ENCODE results near the gene SLC16A6.
"Not testable (repeated sequence)": the region's sequence is repeated elsewhere in the genome, so short reads cannot be mapped to it uniquely, and the experiment has no call there.

The SLC16A6 gene

DNA sequence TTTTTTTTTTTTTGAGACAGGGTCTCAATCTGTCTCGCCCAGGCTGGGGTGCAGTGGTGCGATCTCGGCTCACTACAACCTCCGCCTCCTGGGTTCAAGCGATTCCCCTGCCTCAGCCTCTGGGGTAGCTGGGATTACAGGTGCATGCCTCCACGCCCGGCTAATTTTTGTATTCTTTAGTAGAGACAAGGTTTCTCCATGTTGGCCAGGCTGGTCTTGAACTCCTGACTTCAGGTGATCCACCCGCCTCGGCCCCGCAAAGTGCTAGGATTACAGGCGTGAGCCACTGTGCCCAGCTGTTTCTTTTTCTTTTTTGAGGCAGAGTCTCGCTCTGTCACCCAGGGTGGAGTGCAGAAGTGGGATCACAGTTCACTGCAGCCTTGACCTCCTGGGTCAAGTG, 70.1 kb downstream of the SLC16A6 start:
- not testable (repeated sequence) for H3K4me2 ChIP-seq (ENCODE audit: insufficient read depth, low read length, poor library complexity, severe bottlenecking); H3K4me1 ChIP-seq (ENCODE audit: control insufficient read depth in 2 of 2, insufficient read depth in 1 of 2, low read depth in 1 of 2, low read length in 2 of 2); H3K9ac ChIP-seq (ENCODE audit: low read depth, low read length, poor library complexity)

DNA sequence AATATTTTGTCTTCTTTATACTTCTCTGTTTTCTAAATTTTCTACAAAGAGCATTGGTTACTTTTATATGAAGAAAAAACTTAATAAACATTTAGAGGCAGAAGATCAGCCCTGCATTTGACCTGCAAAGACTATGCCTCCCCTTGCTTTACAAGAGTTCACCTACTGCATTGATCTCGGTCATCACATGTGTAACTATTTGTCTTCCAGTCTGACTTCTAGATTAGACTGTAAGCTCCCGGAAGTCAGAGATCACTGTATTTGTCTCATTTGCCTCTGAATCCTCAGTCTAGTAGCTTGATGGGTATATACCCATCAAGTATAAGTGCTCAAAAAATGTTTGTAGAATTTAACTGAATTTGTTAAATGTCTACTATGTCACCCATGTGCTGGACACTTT, 70.7 kb downstream of the SLC16A6 start:
- not testable (repeated sequence) for H3K18ac ChIP-seq (ENCODE audit: low read length); H3K4ac ChIP-seq (ENCODE audit: low read length); H3K9ac ChIP-seq (ENCODE audit: low read depth, low read length, poor library complexity); H4K91ac ChIP-seq (ENCODE audit: low read depth, low read length, poor library complexity); H3K4me1 ChIP-seq (ENCODE audit: control insufficient read depth in 2 of 2, insufficient read depth in 1 of 2, low read depth in 1 of 2, low read length in 2 of 2); H3K36me3 ChIP-seq (replicated peaks in 1 of 2; ENCODE audit: control insufficient read depth in 2 of 2, insufficient read depth in 2 of 2, low read length in 2 of 2); H3K9me3 ChIP-seq (replicated peaks in 1 of 2; ENCODE audit: control insufficient read depth in 2 of 2, insufficient read depth in 1 of 2, low read depth in 1 of 2, low read length in 2 of 2); H3K4me3 ChIP-seq (ENCODE audit: low read length in 2 of 2); H2BK5ac ChIP-seq (ENCODE audit: low read length); H3K79me1 ChIP-seq (ENCODE audit: low read depth, low read length); H2BK12ac ChIP-seq (ENCODE audit: low read length); H3K23ac ChIP-seq (ENCODE audit: low read depth, low read length, poor library complexity); H4K8ac ChIP-seq (ENCODE audit: low read depth, low read length); H3K14ac ChIP-seq (ENCODE audit: low read length); DNase-seq (ENCODE audit: low spot score); H2BK120ac ChIP-seq (ENCODE audit: low read depth, low read length); H2BK15ac ChIP-seq (ENCODE audit: low read length); H3K4me2 ChIP-seq (ENCODE audit: insufficient read depth, low read length, poor library complexity, severe bottlenecking); H2AK5ac ChIP-seq (ENCODE audit: low read depth, low read length); H2AFZ ChIP-seq (ENCODE audit: low read length); H3K27ac ChIP-seq (replicated peaks; ENCODE audit: low read length); H3K27me3 ChIP-seq (ENCODE audit: control insufficient read depth in 3 of 3, insufficient read depth in 3 of 3, low read depth in 1 of 3, low read length in 3 of 3)
- WGBS, 2 donors (ENCODE audit: extremely low coverage in 2 of 2, insufficient read length in 2 of 2, insufficient replicate concordance in 1 of 2) = no CpG with 5 or more reads among the region's 2 CpGs

More for the DNA sequence above, 70.1 kb downstream of the SLC16A6 start:
- H3K23ac ChIP-seq (ENCODE audit: low read depth, low read length, poor library complexity); H2BK15ac ChIP-seq (ENCODE audit: low read length); H4K91ac ChIP-seq (ENCODE audit: low read depth, low read length, poor library complexity); H2BK12ac ChIP-seq (ENCODE audit: low read length); H3K14ac ChIP-seq (ENCODE audit: low read length); H4K8ac ChIP-seq (ENCODE audit: low read depth, low read length); H2BK5ac ChIP-seq (ENCODE audit: low read length); H3K18ac ChIP-seq (ENCODE audit: low read length); H3K79me1 ChIP-seq (ENCODE audit: low read depth, low read length); H3K4me3 ChIP-seq (ENCODE audit: low read length in 2 of 2); H3K36me3 ChIP-seq (replicated peaks in 1 of 2; ENCODE audit: control insufficient read depth in 2 of 2, insufficient read depth in 2 of 2, low read length in 2 of 2); DNase-seq (ENCODE audit: low spot score); H3K9me3 ChIP-seq (replicated peaks in 1 of 2; ENCODE audit: control insufficient read depth in 2 of 2, insufficient read depth in 1 of 2, low read depth in 1 of 2, low read length in 2 of 2); H3K4ac ChIP-seq (ENCODE audit: low read length); H2AFZ ChIP-seq (ENCODE audit: low read length); H3K27me3 ChIP-seq (ENCODE audit: control insufficient read depth in 3 of 3, insufficient read depth in 3 of 3, low read depth in 1 of 3, low read length in 3 of 3); H3K27ac ChIP-seq (replicated peaks; ENCODE audit: low read length); H2AK5ac ChIP-seq (ENCODE audit: low read depth, low read length); H2BK120ac ChIP-seq (ENCODE audit: low read depth, low read length): not testable (repeated sequence)
- no CpG with 5 or more reads among the region's 12 CpGs for WGBS, 2 donors (ENCODE audit: extremely low coverage in 2 of 2, insufficient read length in 2 of 2, insufficient replicate concordance in 1 of 2)

DNA sequence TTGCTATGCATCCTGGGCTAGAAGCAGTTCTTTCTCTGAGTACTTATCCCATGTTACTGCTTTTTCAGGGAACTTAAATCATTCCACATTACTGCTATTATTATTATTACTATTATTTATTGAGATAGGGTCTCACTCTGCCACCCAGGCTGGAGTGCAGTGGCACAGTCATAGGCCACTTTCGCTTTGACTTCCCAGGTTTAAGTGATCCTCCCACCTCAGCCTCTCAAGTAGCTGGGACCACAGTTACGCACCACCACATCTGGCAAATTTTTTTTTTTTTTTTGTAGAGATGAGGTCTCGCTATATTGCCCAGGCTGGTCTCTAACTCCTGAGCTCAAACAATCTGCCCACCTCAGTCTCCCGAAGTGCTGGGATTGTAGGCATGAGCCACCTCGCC, 71.5 kb downstream of the SLC16A6 start:
- not testable (repeated sequence) for H3K9me3 ChIP-seq (replicated peaks in 1 of 2; ENCODE audit: control insufficient read depth in 2 of 2, insufficient read depth in 1 of 2, low read depth in 1 of 2, low read length in 2 of 2); H3K23ac ChIP-seq (ENCODE audit: low read depth, low read length, poor library complexity); H4K91ac ChIP-seq (ENCODE audit: low read depth, low read length, poor library complexity); H3K4me2 ChIP-seq (ENCODE audit: insufficient read depth, low read length, poor library complexity, severe bottlenecking); H3K36me3 ChIP-seq (replicated peaks in 1 of 2; ENCODE audit: control insufficient read depth in 2 of 2, insufficient read depth in 2 of 2, low read length in 2 of 2); H2BK5ac ChIP-seq (ENCODE audit: low read length); H3K27ac ChIP-seq (replicated peaks; ENCODE audit: low read length); H3K4me3 ChIP-seq (ENCODE audit: low read length in 2 of 2); H3K4ac ChIP-seq (ENCODE audit: low read length); H3K9ac ChIP-seq (ENCODE audit: low read depth, low read length, poor library complexity); H2BK120ac ChIP-seq (ENCODE audit: low read depth, low read length); H4K8ac ChIP-seq (ENCODE audit: low read depth, low read length); H2AFZ ChIP-seq (ENCODE audit: low read length); H3K79me1 ChIP-seq (ENCODE audit: low read depth, low read length); H3K14ac ChIP-seq (ENCODE audit: low read length); H2BK12ac ChIP-seq (ENCODE audit: low read length); H3K27me3 ChIP-seq (ENCODE audit: control insufficient read depth in 3 of 3, insufficient read depth in 3 of 3, low read depth in 1 of 3, low read length in 3 of 3); DNase-seq (ENCODE audit: low spot score); H2AK5ac ChIP-seq (ENCODE audit: low read depth, low read length); H3K4me1 ChIP-seq (ENCODE audit: control insufficient read depth in 2 of 2, insufficient read depth in 1 of 2, low read depth in 1 of 2, low read length in 2 of 2); H2BK15ac ChIP-seq (ENCODE audit: low read length); H3K18ac ChIP-seq (ENCODE audit: low read length)
- no CpG with 5 or more reads among the region's 5 CpGs for WGBS, 2 donors (ENCODE audit: extremely low coverage in 2 of 2, insufficient read length in 2 of 2, insufficient replicate concordance in 1 of 2)
